Lung (tissue), 12 donors: Measurements from ENCODE around the gene PPP2R2C. TPM values are rescaled to one million over a fixed set of nuclear protein-coding genes. Genes with fewer than 3 reads are reported as not detected.

Experiments
- ATAC-seq: fragments of 200-7000 bp; cut with Tn5 transposase; one replicate; pipeline ENCODE4 v1.9.1; 2020; ENCODE audit warnings: moderate number of reproducible peaks; ENCODE audit not compliant: insufficient read depth, low FRiP score
- DNase-seq, 3 donors: peaks; one replicate each; pipeline ENCODE4 v3.0.0-alpha.2; 2013 to 2017
- H3K27ac ChIP-seq, 2 donors: one replicate each; pipeline ENCODE4 v1.5.1; 2013; ENCODE audit warnings: mild to moderate bottlenecking in 2 of 2, moderate library complexity in 2 of 2, control low read depth in 1 of 2, inconsistent platforms in 1 of 2, low read depth in 1 of 2, low read length in 1 of 2
- H3K27me3 ChIP-seq, 3 donors: one replicate each; pipeline ENCODE4 v1.5.1; 2013; ENCODE audit warnings: low read length in 2 of 3; ENCODE audit not compliant: control insufficient read depth in 3 of 3, insufficient read depth in 3 of 3
- H3K36me3 ChIP-seq, 4 donors: one replicate each; pipeline ENCODE4 v1.5.1; 2013; ENCODE audit warnings: low read length in 4 of 4, mild to moderate bottlenecking in 1 of 4, moderate library complexity in 1 of 4; ENCODE audit not compliant: control insufficient read depth in 4 of 4, insufficient read depth in 4 of 4
- H3K4me1 ChIP-seq, 5 donors: one replicate each; pipeline ENCODE4 v1.5.1; 2013; ENCODE audit warnings: low read length in 5 of 5, mild to moderate bottlenecking in 2 of 5, moderate library complexity in 1 of 5; ENCODE audit not compliant: control insufficient read depth in 5 of 5, insufficient read depth in 5 of 5
- H3K4me3 ChIP-seq: one replicate; pipeline ENCODE4 v1.5.1; 2013; ENCODE audit warnings: mild to moderate bottlenecking, control low read depth, moderate library complexity
- H3K9ac ChIP-seq, 2 donors: one replicate each; pipeline ENCODE4 v1.5.1; 2013; ENCODE audit warnings: low read length in 2 of 2, control low read depth in 1 of 2; ENCODE audit not compliant: insufficient read depth in 1 of 2
- H3K9me3 ChIP-seq, 4 donors: one replicate each; pipeline ENCODE4 v1.5.1; 2013; ENCODE audit warnings: low read length in 3 of 4, mild to moderate bottlenecking in 1 of 4, moderate library complexity in 1 of 4; ENCODE audit not compliant: control insufficient read depth in 4 of 4, insufficient read depth in 3 of 4
- CTCF ChIP-seq: IDR thresholded peaks from 2 replicates; pipeline ENCODE4 v1.5.1; 2012; ENCODE audit warnings: mild to moderate bottlenecking; ENCODE audit errors: control extremely low read depth, extremely low read depth
- WGBS, 2 donors: extraction: QIAGEN DNeasy Blood & Tissue Kit; methylation state at CpG; one replicate each; pipeline ENCODE4 v1.1.7; 2013; 5-methylcytosine and 5-hydroxymethylcytosine counted together
- polyA plus RNA-seq, 2 donors: library from polyadenylated mRNA; stranded (reverse); fragments of 200-250 nt; gene quantifications; one replicate each; pipeline ENCODE4 v1.2.1, GENCODE V29; 2013
- total RNA-seq, 2 donors: library from RNA; depleted of rRNA in 1 of 2; stranded (reverse); fragments of >200 nt in 1 of 2; gene quantifications; one replicate each; pipeline ENCODE4 v1.2.1, GENCODE V29; 2014 to 2021
- donor health status: control.
- donor health status: control.
- donor health status: Bipolar disorder and iron deficiency.
- donor health status: healthy.
- donor health status: DM: yes; HTN: yes; CAD: no.

The PPP2R2C gene
- total and polyA plus RNA-seq, 4 donors, result 0.03 to 0.57 (median 0.04) TPM

GRCh38 chr4:6467600-6467999 is 4.8 kb downstream of the PPP2R2C start:
- Histone ChIP-seq H3K36me3 (no peaks in the 10 kb centered on the region), H3K4me3 (no peak overlapping the region), H3K9ac (no peak overlapping the region), H3K27me3 (peaks cover 20 to 62% (median 27%) of the 10 kb centered on the region in 3 donors), H3K4me1 (peaks cover 0 to 8% (median 3%) of the 10 kb centered on the region in 5 donors), H3K9me3 (peaks cover 0 to 2% (median 0%) of the 10 kb centered on the region in 4 donors), H3K27ac (no peak overlapping the region)
- 69 to 84% methylated on average over 6 of the region's 6 CpGs for WGBS, 2 donors
- TF ChIP-seq CTCF, result no peak
- no peak for DNase-seq
- no peak for ATAC-seq

DNA sequence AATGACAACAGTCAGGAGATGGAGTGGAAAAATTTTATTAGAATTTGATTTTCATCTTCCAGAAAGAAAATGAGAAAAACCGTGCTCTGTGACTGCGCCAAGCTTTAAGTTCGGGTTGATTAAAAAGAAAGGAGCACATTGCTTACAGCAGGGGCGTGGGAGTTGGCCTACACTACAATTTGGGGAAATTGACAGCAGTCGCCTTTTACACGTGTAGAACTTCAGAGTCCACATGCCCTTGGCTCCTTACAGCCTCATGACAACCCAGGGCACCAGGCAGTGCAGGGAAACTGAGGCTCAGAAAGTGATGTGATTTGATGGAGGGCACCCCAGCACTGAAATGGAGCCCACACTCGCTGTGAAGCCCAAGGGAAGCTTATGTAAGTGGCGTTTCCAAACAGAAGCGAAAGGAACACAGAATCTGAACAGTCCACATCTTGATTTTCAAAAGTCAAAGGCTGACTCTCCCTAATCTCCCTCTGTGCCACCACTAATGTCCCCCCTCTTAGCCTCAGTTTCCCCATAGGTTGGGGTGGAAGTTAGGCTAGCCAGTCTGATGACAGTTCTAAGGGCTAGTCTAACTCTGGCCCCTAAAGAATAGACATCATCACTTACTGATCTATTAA is 5.5 kb downstream of the PPP2R2C start:
- TF ChIP-seq CTCF, result no peak
- no peak for DNase-seq

GRCh38 chr4:6465955-6466354 is 6.5 kb downstream of the PPP2R2C start:
- H3K4me1 ChIP-seq, result peaks cover 0 to 7% (median 2%) of the 10 kb centered on the region in 5 donors
- H3K4me3 ChIP-seq, result no peak overlapping the region
- H3K27me3 ChIP-seq, result peaks cover 8 to 55% (median 26%) of the 10 kb centered on the region in 3 donors
- H3K36me3 ChIP-seq, result no peaks in the 10 kb centered on the region
- ATAC-seq (no peak), DNase-seq (no peak)
- WGBS, 2 donors, result 84 to 85% methylated on average over 11 of the region's 11 CpGs
- no peak for TF ChIP-seq CTCF
- H3K9me3 ChIP-seq, result peaks cover 0 to 2% (median 0%) of the 10 kb centered on the region in 4 donors
- no peak overlapping the region for H3K27ac ChIP-seq
- no peak overlapping the region for H3K9ac ChIP-seq

More for the DNA sequence above, 5.5 kb downstream of the PPP2R2C start:
- Histone ChIP-seq H3K36me3 (no peaks in the 10 kb centered on the region), H3K9ac (no peak overlapping the region), H3K9me3 (peaks cover 0 to 2% (median 0%) of the 10 kb centered on the region in 4 donors), H3K4me1 (peaks cover 0 to 8% (median 3%) of the 10 kb centered on the region in 5 donors), H3K4me3 (no peak overlapping the region), H3K27ac (no peak overlapping the region), H3K27me3 (peaks cover 16 to 61% (median 26%) of the 10 kb centered on the region in 3 donors)
- 78% methylated on average over 9 of the region's 9 CpGs for WGBS, 2 donors
- ATAC-seq, result no peak
